ENCODE measurements around the gene SLC30A3. TPM values are rescaled to one million over a fixed set of nuclear protein-coding genes. Genes with fewer than 3 reads are reported as not detected.
"Not testable (repeated sequence)": the region's sequence is repeated elsewhere in the genome, so short reads cannot be mapped to it uniquely, and the experiment has no call there.

SLC30A3 gene
- total RNA-seq, 2 donors from 2014 or later = 4.8 to 5.7 TPM

- DNase-seq (no peak), ATAC-seq (peak; percentile 54 to 60)
- intact Hi-C loops (cut with DNase I) = loop anchor here in 1 of 2 donors (10.0 kb wide), 1 partner anchor 47 kb away; no protein-coding TSS in a partner anchor
These were observed 29.0 kb upstream of the SLC30A3 start for GRCh38 chr2:27291865-27292264.

GRCh38 chr2:27290549-27290948 lies 27.7 kb upstream of the SLC30A3 start:
- DNase-seq = no peak
- intact Hi-C loops (cut with DNase I) = loop anchor here in 1 of 2 donors (10.0 kb wide), 1 partner anchor 46 kb away; no protein-coding TSS in a partner anchor
- no peak for ATAC-seq

DNA sequence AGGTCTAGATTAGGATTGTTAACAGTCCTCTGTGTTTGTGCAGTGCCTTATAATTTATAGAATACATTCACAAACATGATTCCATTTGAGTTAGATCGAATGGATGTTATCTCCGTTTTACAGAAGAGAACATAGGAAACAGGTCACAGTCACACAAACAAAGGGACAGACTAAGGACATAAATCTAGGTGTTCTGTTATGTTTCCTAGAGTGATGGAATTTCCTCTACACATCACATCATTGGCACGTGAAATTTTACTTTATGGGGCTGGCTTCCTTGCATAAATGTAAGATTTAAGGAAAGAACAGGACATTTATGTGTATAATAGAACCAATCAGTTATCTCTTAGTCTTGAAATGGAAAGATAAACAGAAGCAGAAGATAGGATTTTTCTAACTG lies 25.8 kb upstream of the SLC30A3 start:
- ATAC-seq (no peak), DNase-seq (no peak)
- intact Hi-C loops (cut with DNase I) = loop anchor here in 1 of 2 donors (10.0 kb wide), 1 partner anchor 194 kb away; no protein-coding TSS in a partner anchor

DNA sequence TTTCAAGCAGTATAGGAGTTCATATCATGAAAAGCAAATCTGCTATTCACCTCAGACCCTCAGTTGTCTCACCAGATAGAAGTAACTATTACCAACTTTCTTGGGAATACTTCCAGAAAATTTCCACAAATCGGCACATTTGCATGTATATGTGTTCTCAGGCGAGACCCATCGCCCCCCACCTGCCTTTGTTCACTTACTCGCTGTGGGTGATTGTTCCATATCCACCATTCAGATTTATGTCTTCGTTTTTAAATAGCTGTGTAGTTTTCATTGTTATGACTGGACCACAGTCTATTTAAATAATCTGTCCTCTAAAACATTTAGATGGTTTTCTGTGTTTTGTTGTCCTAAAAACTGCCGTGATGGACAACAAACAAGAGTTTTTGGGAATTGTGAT lies 22.6 kb upstream of the SLC30A3 start:
- intact Hi-C loops (cut with DNase I) = loop anchor here in 1 of 2 donors (10.0 kb wide), 1 partner anchor 191 kb away; no protein-coding TSS in a partner anchor
- no peak for DNase-seq
- ATAC-seq = no peak

DNA sequence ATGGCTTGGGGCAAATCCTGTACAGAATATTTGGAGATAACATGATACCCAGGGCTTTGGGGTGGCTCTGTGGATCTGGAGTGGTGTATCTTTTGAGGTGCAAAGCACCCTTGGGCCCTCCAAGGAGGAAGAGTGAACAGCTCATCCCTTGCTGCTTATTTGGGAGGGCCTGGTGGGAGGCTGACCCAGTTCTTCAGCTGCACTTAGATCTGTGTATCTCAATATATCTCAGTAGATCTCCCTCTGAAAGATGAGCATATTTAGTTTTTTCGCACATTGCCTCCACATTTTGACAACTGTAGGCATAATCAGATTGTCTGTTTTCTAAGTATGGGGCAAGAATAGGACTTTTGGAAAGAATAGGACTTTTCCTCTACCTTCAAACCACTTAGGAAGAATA lies 22.1 kb upstream of the SLC30A3 start:
- intact Hi-C loops (cut with DNase I) = loop anchor here in 1 of 2 donors (10.0 kb wide), 1 partner anchor 190 kb away; no protein-coding TSS in a partner anchor
- ATAC-seq (no peak), DNase-seq (no peak)

- ATAC-seq = peak; percentile 62 to 83
- intact Hi-C loops (cut with DNase I) = loop anchor here in 1 of 2 donors (10.0 kb wide), 1 partner anchor 188 kb away; no protein-coding TSS in a partner anchor
- DNase-seq = peak; percentile 36
These were observed 20.0 kb upstream of the SLC30A3 start for GRCh38 chr2:27282892-27283291.

DNA sequence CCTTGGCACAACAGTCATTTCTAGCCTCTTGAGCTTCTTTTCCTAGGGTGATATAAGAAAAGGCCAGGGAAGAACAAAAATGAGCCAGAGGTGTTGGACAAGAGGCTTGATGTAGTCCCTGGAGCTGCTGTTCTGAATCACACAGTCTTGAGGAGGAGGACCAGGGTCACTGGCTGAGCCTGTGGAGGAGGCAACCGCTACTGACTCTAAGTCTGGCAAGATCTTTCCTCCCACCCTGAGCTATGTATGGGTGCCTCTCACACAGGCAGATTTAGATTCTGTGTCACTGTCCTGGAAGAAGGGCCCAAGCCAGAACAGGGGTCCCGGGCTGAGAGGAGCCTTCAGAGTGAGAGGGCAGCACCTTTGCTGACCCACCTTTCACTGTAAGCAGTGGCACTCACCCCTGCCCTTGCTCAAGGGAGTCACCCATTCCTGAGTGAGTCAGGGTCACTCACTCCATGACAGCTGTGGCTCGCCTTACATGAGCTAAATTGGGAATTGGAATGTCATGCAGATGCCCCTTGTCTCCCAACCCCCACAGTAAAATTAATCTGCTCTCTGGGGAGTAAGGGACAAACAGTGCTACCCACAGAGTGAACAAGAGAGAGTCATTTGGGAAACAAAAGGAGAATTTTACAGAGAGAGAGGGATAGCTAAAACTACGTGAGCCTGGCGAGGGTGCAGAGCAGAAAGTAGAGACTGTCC lies 19.2 kb upstream of the SLC30A3 start, which contains the start of gene TRIM54:
Gene TRIM54 (plus strand): TSS at position 575 of the 705 bp plus-strand sequence. CDS start 303 bp downstream, outside the sequence.
- peak; percentile 84 to 89 for ATAC-seq
- intact Hi-C loops (cut with DNase I) = loop anchor here in 1 of 2 donors (10.0 kb wide), 1 partner anchor 187 kb away; no protein-coding TSS in a partner anchor

DNA sequence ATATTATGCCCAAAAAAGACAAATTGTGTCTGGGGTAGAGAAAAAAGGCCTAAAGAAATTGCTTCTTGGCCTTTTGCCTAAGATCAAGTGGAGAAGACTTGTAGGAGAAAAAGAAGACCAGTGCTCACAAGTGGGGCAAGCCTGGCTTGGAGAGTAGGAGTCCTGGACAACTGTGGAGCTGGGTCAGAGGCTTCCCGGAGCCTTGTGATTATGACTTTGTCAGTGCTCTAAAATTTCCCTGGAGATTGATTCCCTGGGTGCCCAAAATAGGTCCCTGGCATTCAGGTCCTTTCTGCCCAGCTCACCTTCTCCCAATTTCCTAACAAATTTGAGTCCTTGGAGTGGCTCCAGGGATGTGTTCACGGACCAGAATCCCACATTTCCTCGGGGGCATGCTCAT lies 18.6 kb upstream of the SLC30A3 start:
- ATAC-seq = no peak
- intact Hi-C loops (cut with DNase I) = loop anchor here in 1 of 2 donors (10.0 kb wide), 1 partner anchor 187 kb away; no protein-coding TSS in a partner anchor

More for the DNA sequence above, 19.2 kb upstream of the SLC30A3 start, which contains the start of gene TRIM54:
- no peak for DNase-seq

GRCh38 chr2:27280826-27281225 lies 18.0 kb upstream of the SLC30A3 start:
- DNase-seq (no peak), ATAC-seq (no peak)
- intact Hi-C loops (cut with DNase I) = loop anchor here in 1 of 2 donors (10.0 kb wide), 1 partner anchor 186 kb away; no protein-coding TSS in a partner anchor

More for the DNA sequence above, 18.6 kb upstream of the SLC30A3 start:
- DNase-seq = no peak

DNA sequence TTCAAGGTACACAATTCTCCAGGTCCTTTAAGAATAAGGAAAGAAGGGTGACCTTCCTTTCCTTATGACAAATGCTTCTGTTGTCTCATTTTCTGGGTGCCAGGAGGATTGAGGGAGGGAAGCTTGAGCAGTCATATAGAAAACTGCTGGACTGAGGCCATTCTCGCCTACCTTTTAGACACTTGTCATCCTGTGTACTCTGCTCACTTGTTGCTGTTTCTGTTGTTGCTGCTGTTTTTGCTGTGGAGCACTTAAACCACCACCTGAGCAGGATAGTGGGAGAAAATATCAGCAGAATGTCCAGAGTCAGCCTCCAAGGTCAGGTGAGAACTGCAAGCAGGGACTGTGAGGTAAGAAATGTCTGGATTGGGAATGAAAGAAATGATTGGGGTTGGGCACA lies 15.2 kb upstream of the SLC30A3 start:
- no peak for DNase-seq
- ATAC-seq = no peak
- intact Hi-C loops (cut with DNase I) = no loop called here

DNA sequence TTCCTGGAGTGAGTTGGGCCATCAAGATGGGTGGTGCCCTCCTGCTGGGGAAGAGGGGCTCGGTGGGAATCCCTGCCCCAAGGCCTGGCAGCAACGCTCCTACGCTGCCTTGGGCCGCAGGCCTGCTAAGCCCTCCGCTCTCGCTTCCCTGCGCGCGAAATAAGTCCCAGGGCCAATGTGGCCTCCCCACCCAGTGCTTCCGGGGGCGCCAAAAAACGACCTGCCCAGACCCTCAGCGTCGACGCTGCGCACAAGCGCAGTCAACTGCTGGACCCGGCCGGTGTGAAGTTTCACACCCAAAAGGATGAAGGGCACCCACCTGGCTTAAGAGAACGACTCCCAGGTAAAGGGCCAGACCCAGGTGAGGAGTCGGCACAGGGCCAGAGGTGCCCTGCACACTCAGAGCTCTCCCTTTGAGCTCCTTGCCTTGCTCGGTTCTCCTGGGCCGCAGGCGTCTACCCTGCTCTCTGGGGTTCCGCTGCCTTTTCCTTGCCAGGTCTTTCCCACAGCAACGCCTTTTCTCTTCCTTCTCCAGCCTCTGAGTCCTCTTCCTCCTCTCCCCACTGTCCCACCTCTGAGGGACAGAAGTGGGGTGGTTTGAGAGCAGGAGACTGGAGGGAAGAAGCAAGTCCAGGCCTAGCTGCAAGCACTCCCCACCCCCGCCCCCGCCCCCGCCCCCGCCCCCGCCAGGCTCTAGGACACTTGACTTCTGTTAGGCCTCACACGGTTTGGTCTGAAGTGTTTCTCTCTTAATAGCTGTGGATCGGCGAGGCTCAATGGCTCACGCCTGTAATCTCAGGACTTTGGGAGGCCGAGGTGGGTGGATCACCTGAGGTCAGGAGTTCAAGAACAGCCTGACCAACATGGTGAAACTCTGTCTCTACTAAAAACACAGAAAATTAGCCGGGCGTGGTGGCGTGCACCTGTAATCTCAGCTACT lies 12.6 kb upstream of the SLC30A3 start, which contains the start of gene DNAJC5G:
Gene DNAJC5G (plus strand): TSS at position 223 of the 940 bp plus-strand sequence. CDS start 1,296 bp downstream, outside the sequence.
- no peak for DNase-seq
- ATAC-seq = no peak
- intact Hi-C loops (cut with DNase I) = no loop called here

GRCh38 chr2:27272537-27273522 lies 10.0 kb upstream of the SLC30A3 start:
- intact Hi-C loops (cut with DNase I); ATAC-seq; DNase-seq: not testable (repeated sequence)

GRCh38 chr2:27271631-27272340 lies 8.9 kb upstream of the SLC30A3 start:
- intact Hi-C loops (cut with DNase I) = no loop called here
- ATAC-seq = peak; percentile 83 to 85
- no peak for DNase-seq

DNA sequence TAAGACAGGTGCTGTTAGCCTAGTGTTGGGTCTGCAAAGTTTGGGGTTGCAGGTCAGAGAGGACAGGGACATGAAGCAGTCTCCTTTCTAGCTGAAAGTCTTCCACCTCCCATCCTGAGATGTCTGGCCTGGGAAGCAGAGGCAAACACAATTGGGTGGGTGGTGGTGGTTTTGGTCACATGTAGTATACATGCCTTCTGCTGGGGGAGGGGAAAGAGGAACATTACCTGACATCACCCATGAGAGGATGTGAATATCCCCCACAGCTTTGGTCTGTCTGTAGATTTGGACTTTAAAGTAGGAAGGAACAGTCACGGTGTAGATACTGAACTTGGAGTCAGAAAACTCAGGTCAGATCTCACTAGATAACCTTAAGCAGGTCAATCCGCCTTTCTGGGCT lies 7.8 kb upstream of the SLC30A3 start:
- DNase-seq (no peak), ATAC-seq (no peak)
- intact Hi-C loops (cut with DNase I) = no loop called here

GRCh38 chr2:27270131-27270530 lies 7.3 kb upstream of the SLC30A3 start:
- ATAC-seq (no peak), DNase-seq (no peak)
- intact Hi-C loops (cut with DNase I) = no loop called here

GRCh38 chr2:27268296-27268695 lies 5.4 kb upstream of the SLC30A3 start:
- DNase-seq; intact Hi-C loops (cut with DNase I): not testable (repeated sequence)

GRCh38 chr2:27265536-27265870 lies 2.7 kb upstream of the SLC30A3 start:
- ATAC-seq (no peak), DNase-seq (no peak)
- intact Hi-C loops (cut with DNase I) = no loop called here

More at GRCh38 chr2:27268296-27268695, 5.4 kb upstream of the SLC30A3 start:
- ATAC-seq = not testable (repeated sequence)

Data from left cardiac atrium (tissue), 4 donors.